Esophagus squamous epithelium (tissue), 4 donors: ENCODE results near the gene EZH2.

Experiments
- POLR2A ChIP-seq, 4 donors: fragments of 450-650 bp; IDR thresholded peaks; one replicate each; pipeline ENCODE4 v1.6.1; 2017; ENCODE audit warnings: antibody characterized with exemption in 4 of 4, mild to moderate bottlenecking in 4 of 4, moderate library complexity in 3 of 4
- TF ChIP-seq, protein P1 (sequence below), 6 experiments: fragments of 450-650 bp in 4 of 6; fragments of 200-600 bp in 2 of 6; sonication (generic) in 2 of 6; IDR thresholded peaks; one replicate each; pipeline ENCODE4 v1.5.1; 2016 to 2019; ENCODE audit warnings: antibody characterized with exemption in 6 of 6, mild to moderate bottlenecking in 4 of 6, moderate library complexity in 4 of 6

DNA sequence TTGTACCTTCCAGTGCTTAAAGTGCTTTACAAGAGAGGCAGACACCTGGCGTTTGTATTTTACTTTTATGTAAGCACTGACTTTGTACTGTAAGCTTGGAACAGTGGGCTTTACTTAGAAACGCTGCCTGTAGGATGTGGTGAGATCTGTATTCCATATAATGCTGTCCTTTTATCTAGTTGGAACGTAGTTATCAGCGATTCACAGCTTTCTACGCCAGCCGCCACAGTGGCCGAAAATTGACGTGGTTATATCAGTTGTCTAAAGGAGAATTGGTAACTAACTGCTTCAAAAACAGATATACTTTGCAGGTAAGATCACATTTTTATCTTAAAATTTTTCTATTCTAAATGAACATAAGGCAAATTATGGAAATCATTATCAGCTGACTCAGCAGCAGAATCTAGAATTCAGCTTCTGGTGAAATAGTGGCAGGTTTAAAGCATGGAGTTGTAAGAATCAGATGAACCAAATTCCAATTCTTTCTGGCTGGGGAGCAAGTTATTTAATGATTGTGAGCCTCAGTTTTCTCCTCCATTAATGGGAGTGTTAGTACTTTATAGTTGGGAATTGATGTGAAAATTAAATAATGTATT, 93.9 kb downstream of the EZH2 start:
- TF ChIP-seq, protein P1, sequence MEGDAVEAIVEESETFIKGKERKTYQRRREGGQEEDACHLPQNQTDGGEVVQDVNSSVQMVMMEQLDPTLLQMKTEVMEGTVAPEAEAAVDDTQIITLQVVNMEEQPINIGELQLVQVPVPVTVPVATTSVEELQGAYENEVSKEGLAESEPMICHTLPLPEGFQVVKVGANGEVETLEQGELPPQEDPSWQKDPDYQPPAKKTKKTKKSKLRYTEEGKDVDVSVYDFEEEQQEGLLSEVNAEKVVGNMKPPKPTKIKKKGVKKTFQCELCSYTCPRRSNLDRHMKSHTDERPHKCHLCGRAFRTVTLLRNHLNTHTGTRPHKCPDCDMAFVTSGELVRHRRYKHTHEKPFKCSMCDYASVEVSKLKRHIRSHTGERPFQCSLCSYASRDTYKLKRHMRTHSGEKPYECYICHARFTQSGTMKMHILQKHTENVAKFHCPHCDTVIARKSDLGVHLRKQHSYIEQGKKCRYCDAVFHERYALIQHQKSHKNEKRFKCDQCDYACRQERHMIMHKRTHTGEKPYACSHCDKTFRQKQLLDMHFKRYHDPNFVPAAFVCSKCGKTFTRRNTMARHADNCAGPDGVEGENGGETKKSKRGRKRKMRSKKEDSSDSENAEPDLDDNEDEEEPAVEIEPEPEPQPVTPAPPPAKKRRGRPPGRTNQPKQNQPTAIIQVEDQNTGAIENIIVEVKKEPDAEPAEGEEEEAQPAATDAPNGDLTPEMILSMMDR (IDR thresholded peaks at IDR 0.05): no peak
- TF ChIP-seq POLR2A (IDR thresholded peaks at IDR 0.05): no peak
